ENCODE results near the gene SPARC.

SPARC gene

GRCh38 chr5:151718153-151718552, 31.4 kb upstream of the SPARC start:
- no peak overlapping the region for H3K4me3 ChIP-seq (ENCODE audit: control insufficient read depth, low read depth, low read length)
- no peak for TF ChIP-seq CTCF (conservative IDR thresholded peaks at IDR 0.05; ENCODE audit: control insufficient read depth, insufficient read depth, low read depth, low read length)
- peak; percentile 57 for DNase-seq (ENCODE audit: low read depth)

- TF ChIP-seq CTCF (conservative IDR thresholded peaks at IDR 0.05; ENCODE audit: control insufficient read depth, insufficient read depth, low read depth, low read length), result no peak
- DNase-seq (ENCODE audit: low read depth), result no peak
- no peak overlapping the region for H3K4me3 ChIP-seq (ENCODE audit: control insufficient read depth, low read depth, low read length)
Measured at GRCh38 chr5:151717416-151717815, 30.7 kb upstream of the SPARC start.

GRCh38 chr5:151709109-151709735, 22.5 kb upstream of the SPARC start:
- H3K4me3 ChIP-seq (ENCODE audit: control insufficient read depth, low read depth, low read length), result no peak overlapping the region
- no peak for DNase-seq (ENCODE audit: low read depth)
- no peak for TF ChIP-seq CTCF (conservative IDR thresholded peaks at IDR 0.05; ENCODE audit: control insufficient read depth, insufficient read depth, low read depth, low read length)

- peak; percentile 30 for DNase-seq (ENCODE audit: low read depth)
- H3K4me3 ChIP-seq (ENCODE audit: control insufficient read depth, low read depth, low read length), result no peak overlapping the region
- no peak for TF ChIP-seq CTCF (conservative IDR thresholded peaks at IDR 0.05; ENCODE audit: control insufficient read depth, insufficient read depth, low read depth, low read length)
Measured at GRCh38 chr5:151708126-151708525, 21.4 kb upstream of the SPARC start.

- TF ChIP-seq CTCF (conservative IDR thresholded peaks at IDR 0.05; ENCODE audit: control insufficient read depth, insufficient read depth, low read depth, low read length), result no peak
- no peak for DNase-seq (ENCODE audit: low read depth)
- H3K4me3 ChIP-seq (ENCODE audit: control insufficient read depth, low read depth, low read length), result no peak overlapping the region
Measured at GRCh38 chr5:151707567-151707966, 20.9 kb upstream of the SPARC start.

- no peak for TF ChIP-seq CTCF (conservative IDR thresholded peaks at IDR 0.05; ENCODE audit: control insufficient read depth, insufficient read depth, low read depth, low read length)
- no peak overlapping the region for H3K4me3 ChIP-seq (ENCODE audit: control insufficient read depth, low read depth, low read length)
- DNase-seq (ENCODE audit: low read depth), result peak; percentile 64
Measured at GRCh38 chr5:151706906-151707305, 20.2 kb upstream of the SPARC start.

GRCh38 chr5:151703780-151704179, 17.1 kb upstream of the SPARC start:
- H3K4me3 ChIP-seq (ENCODE audit: control insufficient read depth, low read depth, low read length), result no peak overlapping the region
- DNase-seq (ENCODE audit: low read depth), result no peak
- TF ChIP-seq CTCF (conservative IDR thresholded peaks at IDR 0.05; ENCODE audit: control insufficient read depth, insufficient read depth, low read depth, low read length), result no peak
